Transverse colon (tissue), 4 donors: Measurements from ENCODE around the gene PPP4R3B. TPM values are rescaled to one million over a fixed set of nuclear protein-coding genes. Genes with fewer than 3 reads are reported as not detected.
"Not testable (repeated sequence)": the region's sequence is repeated elsewhere in the genome, so short reads cannot be mapped to it uniquely, and the experiment has no call there.

Source experiments
- DNase-seq: peaks from one replicate; pipeline ENCODE4 v3.0.0-alpha.2; 2019
- H3K27ac ChIP-seq, 4 donors: fragments of 200-600 bp; sonication (generic); 2 replicates each; pipeline ENCODE4 v1.5.1; 2016 to 2018; ENCODE audit warnings: inconsistent platforms in 4 of 4
- H3K27me3 ChIP-seq: fragments of 200-600 bp; sonication (generic); 2 replicates; pipeline ENCODE4 v1.5.1; 2017; ENCODE audit warnings: inconsistent platforms
- H3K36me3 ChIP-seq, 4 donors: fragments of 200-600 bp; sonication (generic); 2 replicates each; pipeline ENCODE4 v1.5.1; 2017 to 2019; ENCODE audit warnings: inconsistent platforms in 4 of 4
- H3K4me1 ChIP-seq, 4 donors: fragments of 200-600 bp; sonication (generic); 2 replicates each; pipeline ENCODE4 v1.5.1; 2017 to 2020; ENCODE audit warnings: inconsistent platforms in 4 of 4
- H3K4me3 ChIP-seq, 4 donors: fragments of 200-600 bp; sonication (generic); 1 replicate in 1 of 4; 2 replicates in 3 of 4; pipeline versions ENCODE4 v1.5.1 to v1.6.1; 2017 to 2019; ENCODE audit warnings: inconsistent platforms in 4 of 4
- H3K9me3 ChIP-seq, 2 donors: fragments of 200-600 bp; sonication (generic); 2 replicates each; pipeline ENCODE4 v1.5.1; 2017 to 2019; ENCODE audit warnings: inconsistent platforms in 2 of 2
- EP300 ChIP-seq: sonication (generic); formaldehyde crosslinking; IDR thresholded peaks from one replicate; pipeline ENCODE4 v1.6.1; 2017; ENCODE audit warnings: antibody characterized with exemption, low read depth
- POLR2A ChIP-seq: fragments of 450-650 bp; IDR thresholded peaks from one replicate; pipeline ENCODE4 v1.6.1; 2016; ENCODE audit warnings: antibody characterized with exemption, mild to moderate bottlenecking, moderate library complexity
- POLR2AphosphoS5 ChIP-seq, 3 donors: sonication (generic); formaldehyde crosslinking; IDR thresholded peaks; one replicate each; pipeline ENCODE4 v1.6.1; 2016; ENCODE audit warnings: antibody characterized with exemption in 3 of 3
- WGBS, 2 donors: methylation state at CpG; one replicate each; pipeline ENCODE4 v1.1.5; 2018; ENCODE audit warnings: low coverage in 1 of 2; 5-methylcytosine and 5-hydroxymethylcytosine counted together
- in situ Hi-C, 4 donors: fragments of 200-750 bp; cut with MboI; loops; one replicate each; pipeline versions ENCODE4 v1.15.0 to v1.15.1; 2017; ENCODE audit warnings: low sequenced_read_pairs in 3 of 4, low pct_ligation_motif_present in 1 of 4, low pct_unique_long_range_greater_than_20kb in 1 of 4
- intact Hi-C: fragments of 100-400 bp; cut with DNase I; formaldehyde crosslinking; loops from one replicate; pipeline ENCODE4 v1.15.1; 2023; ENCODE audit warnings: low total_unique reads
- total RNA-seq, 4 donors: library from RNA; depleted of rRNA; stranded (reverse); fragments of >200 nt; gene quantifications; one replicate each; pipeline ENCODE4 v1.1.0, GENCODE V29; 2016
- TF ChIP-seq, protein P1 (sequence below), 5 experiments: fragments of 200-600 bp in 3 of 5; fragments of 450-650 bp in 2 of 5; sonication (generic) in 3 of 5; IDR thresholded peaks; 1 replicate in 2 of 5; 2 replicates in 3 of 5; pipeline ENCODE4 v1.5.1; 2016 to 2017; ENCODE audit warnings: antibody characterized with exemption in 5 of 5, inconsistent platforms in 3 of 5, mild to moderate bottlenecking in 2 of 5, moderate library complexity in 1 of 5

PPP4R3B gene
- total RNA-seq, 4 donors from 2014 or later, result 59.5 to 79.7 (median 69.8) TPM

DNA sequence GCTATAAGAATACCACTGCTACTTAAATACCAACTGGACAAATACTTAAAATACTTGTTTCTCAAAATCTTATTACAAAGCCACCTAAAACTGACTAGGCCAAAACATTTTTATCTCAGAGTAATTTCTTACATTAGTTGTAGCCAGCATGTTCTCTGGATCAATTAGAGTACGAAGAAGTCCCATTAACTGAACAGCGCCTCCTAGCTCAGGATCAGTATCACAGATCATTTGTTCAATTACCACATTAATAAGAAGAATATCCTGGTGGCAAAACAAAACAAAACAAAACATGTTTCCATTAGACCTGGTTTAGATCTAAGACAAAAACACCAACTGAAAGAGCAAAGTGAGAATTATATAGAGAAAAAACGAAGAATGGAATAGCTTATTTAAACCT, 36.0 kb downstream of the PPP4R3B start:
- Histone ChIP-seq H3K27ac (peak overlapping the region in 3 of 4 donors; percentile 7 to 44 (median 15)), H3K4me3 (no peak overlapping the region), H3K9me3 (no peaks in the 10 kb centered on the region), H3K4me1 (peaks cover 0 to 17% (median 7%) of the 10 kb centered on the region in 4 donors), H3K36me3 (peaks cover 0 to 41% (median 19%) of the 10 kb centered on the region in 4 donors), H3K27me3 (no peaks in the 10 kb centered on the region)
- DNase-seq, result no peak
- intact Hi-C loops (no loop called here), in situ Hi-C loops (no loop called here)
- 85 to 89% methylated on average over 3 of the region's 3 CpGs for WGBS, 2 donors
- TF ChIP-seq, protein P1, sequence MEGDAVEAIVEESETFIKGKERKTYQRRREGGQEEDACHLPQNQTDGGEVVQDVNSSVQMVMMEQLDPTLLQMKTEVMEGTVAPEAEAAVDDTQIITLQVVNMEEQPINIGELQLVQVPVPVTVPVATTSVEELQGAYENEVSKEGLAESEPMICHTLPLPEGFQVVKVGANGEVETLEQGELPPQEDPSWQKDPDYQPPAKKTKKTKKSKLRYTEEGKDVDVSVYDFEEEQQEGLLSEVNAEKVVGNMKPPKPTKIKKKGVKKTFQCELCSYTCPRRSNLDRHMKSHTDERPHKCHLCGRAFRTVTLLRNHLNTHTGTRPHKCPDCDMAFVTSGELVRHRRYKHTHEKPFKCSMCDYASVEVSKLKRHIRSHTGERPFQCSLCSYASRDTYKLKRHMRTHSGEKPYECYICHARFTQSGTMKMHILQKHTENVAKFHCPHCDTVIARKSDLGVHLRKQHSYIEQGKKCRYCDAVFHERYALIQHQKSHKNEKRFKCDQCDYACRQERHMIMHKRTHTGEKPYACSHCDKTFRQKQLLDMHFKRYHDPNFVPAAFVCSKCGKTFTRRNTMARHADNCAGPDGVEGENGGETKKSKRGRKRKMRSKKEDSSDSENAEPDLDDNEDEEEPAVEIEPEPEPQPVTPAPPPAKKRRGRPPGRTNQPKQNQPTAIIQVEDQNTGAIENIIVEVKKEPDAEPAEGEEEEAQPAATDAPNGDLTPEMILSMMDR (IDR thresholded peaks at IDR 0.05), result peak in 1 of 5 experiments; percentile 2
- TF ChIP-seq POLR2A, result no peak

DNA sequence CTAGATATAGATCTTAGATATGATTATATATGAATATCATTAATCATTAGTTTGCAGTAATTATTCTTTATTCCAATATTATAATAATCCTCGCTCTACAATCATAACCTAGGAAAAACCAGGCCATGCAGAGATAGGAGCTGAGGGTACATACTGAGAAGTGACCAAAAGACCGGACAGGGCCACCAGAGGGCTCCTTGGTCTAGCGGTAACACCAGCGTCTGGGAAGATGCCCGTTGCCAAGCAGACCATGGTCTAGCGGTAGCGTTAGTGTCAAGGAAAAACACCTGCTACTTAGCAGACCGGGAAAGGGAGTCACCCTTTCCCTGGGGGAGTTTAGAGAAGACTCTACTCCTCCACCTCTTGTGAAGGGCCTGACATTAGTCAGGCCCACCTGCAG, 48.4 kb downstream of the PPP4R3B start:
- H3K9me3 ChIP-seq, H3K27ac ChIP-seq, in situ Hi-C loops, intact Hi-C loops, H3K27me3 ChIP-seq, DNase-seq, H3K4me1 ChIP-seq, H3K4me3 ChIP-seq: not testable (repeated sequence)
- 91 to 100% methylated on average over 2 to 8 of the region's 8 CpGs for WGBS, 2 donors
- H3K36me3 ChIP-seq, result peaks cover 0 to 61% (median 10%) of the 10 kb centered on the region in 4 donors

DNA sequence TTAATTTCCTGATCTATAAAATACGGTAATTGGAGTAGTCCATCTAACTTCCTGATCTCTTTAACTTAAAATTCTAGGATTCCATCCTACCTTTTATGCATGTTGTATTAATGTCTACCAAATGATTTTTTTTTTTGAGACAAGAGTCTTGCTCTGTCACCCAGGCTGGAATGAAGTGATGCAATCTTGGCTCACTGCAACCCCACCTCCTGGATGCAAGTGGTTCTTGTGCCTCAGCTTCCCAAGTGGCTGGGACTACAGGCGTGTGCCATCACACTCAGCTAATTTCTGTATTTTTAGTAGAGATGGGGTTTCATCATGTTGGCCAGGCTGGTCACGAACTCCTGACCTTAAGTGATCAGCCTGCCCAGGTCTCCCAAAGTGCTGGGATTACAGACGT, 50.1 kb downstream of the PPP4R3B start:
- Histone ChIP-seq H3K4me1 (no peaks in the 10 kb centered on the region), H3K9me3 (no peaks in the 10 kb centered on the region), H3K36me3 (peaks cover 0 to 66% (median 14%) of the 10 kb centered on the region in 4 donors), H3K27ac (no peak overlapping the region), H3K4me3 (no peak overlapping the region), H3K27me3 (no peaks in the 10 kb centered on the region)
- DNase-seq, result no peak
- TF ChIP-seq, protein P1 (IDR thresholded peaks at IDR 0.05), result no peak
- TF ChIP-seq POLR2A (no peak), EP300 (no peak), POLR2AphosphoS5 (IDR thresholded peaks at IDR 0.05) (no peak)
- in situ Hi-C loops, result no loop called here
- intact Hi-C loops, result no loop called here
- 92 to 98% methylated on average over 4 of the region's 4 CpGs for WGBS, 2 donors

DNA sequence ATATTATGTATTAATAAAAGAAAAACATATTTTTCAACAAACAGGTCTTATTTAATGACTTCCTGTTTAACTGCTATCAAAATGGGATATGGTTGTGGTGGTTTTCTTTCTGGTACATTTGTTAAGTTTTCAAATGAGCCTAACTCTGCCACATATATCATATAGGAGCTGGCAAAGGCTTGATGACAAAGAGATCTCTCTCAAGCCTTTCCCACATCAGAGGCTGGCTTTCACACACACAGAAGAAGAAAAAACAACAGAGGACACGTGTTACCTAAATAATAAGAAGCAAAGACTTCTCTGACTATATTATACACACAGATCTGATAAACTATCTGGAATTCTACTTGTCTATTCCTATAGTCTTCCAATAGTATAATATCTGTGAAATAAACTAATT, 51.8 kb downstream of the PPP4R3B start:
- in situ Hi-C loops, result no loop called here
- Histone ChIP-seq H3K27me3 (no peaks in the 10 kb centered on the region), H3K27ac (no peak overlapping the region), H3K4me1 (no peaks in the 10 kb centered on the region), H3K9me3 (no peaks in the 10 kb centered on the region), H3K4me3 (no peak overlapping the region), H3K36me3 (peaks cover 0 to 71% (median 16%) of the 10 kb centered on the region in 4 donors)
- DNase-seq, result no peak
- TF ChIP-seq POLR2AphosphoS5 (IDR thresholded peaks at IDR 0.05) (no peak), EP300 (no peak), POLR2A (no peak)
- TF ChIP-seq, protein P1 (IDR thresholded peaks at IDR 0.05), result no peak
- intact Hi-C loops, result no loop called here
- WGBS, 2 donors, result 100% methylated on average over 1 of the region's 1 CpG

DNA sequence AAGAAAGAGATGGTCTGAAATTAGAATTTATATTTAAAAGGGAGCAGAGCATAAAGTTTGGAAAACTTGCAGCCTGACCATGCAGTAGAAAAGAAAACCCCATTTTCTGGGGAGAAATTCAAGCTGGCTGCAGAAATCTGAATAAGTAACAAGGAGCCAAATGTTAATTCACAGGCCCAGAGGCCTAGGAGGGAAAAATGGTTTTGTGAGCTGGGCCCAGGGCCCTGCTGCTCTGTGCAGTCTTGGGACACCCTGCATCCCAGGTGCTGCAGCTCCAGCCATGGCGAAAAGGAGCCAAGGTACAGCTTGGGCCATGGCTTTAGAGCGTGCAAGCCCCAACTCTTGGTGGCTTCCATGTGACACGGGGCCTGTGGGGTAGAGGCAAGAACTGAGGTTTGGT, 56.6 kb downstream of the PPP4R3B start:
- intact Hi-C loops, result no loop called here
- Histone ChIP-seq H3K4me3 (no peak overlapping the region), H3K27ac (no peak overlapping the region), H3K4me1 (no peaks in the 10 kb centered on the region), H3K36me3 (peaks cover 0 to 64% (median 27%) of the 10 kb centered on the region in 4 donors), H3K27me3 (no peaks in the 10 kb centered on the region), H3K9me3 (no peaks in the 10 kb centered on the region)
- no peak for TF ChIP-seq POLR2A
- TF ChIP-seq, protein P1 (IDR thresholded peaks at IDR 0.05), result no peak
- no peak for TF ChIP-seq POLR2AphosphoS5 (IDR thresholded peaks at IDR 0.05)
- TF ChIP-seq EP300, result no peak
- DNase-seq, result no peak
- whole genome bisulfite sequencing, 2 donors, result 96% methylated on average over 3 of the region's 3 CpGs; no CpG with 5 or more reads in 1 of the 2 donors
- in situ Hi-C loops, result no loop called here
